ENCODE measurements around the gene ZNF335. TPM values are rescaled to one million over a fixed set of nuclear protein-coding genes. Genes with fewer than 3 reads are reported as not detected.
"Not testable (repeated sequence)": the region's sequence is repeated elsewhere in the genome, so short reads cannot be mapped to it uniquely, and the experiment has no call there.

The ZNF335 gene
- total RNA-seq, 4 donors from 2014 or later, result 14.5 to 29.1 (median 19.7) TPM

DNA sequence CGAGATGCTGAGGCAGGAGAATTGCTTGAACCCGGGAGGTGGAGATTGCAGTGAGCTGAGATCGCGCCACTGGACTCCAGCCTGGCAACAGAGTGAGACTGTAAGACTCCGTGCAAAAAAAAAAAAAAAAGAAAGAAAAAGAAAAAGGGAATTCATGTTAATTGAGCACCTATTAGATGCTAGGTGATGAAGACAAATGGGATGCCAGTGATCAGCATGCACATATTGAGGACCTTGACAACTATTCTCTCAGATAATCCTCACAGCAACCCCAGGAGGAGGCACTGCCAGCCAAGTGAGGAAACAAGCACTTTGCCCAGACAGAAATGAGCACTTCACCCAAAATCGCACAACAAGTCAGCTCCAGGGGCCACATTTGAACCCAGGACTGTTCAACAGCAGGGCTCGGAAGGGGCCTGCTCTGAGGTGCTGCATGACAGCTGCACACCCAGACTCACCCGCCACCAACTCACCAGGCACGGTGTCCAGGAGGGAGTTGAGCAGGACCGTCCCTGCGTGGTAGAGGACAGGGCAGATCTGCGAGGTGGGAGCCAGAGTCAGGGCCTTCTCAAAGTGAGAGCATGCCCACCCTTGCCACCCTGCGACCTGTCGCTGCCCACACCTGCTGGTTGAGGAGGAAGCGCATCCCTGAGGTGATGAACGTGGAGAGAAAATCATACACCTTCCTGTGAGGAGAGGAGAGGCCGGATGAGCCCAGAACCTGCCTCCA, 64.6 kb downstream of the ZNF335 start:
- TF ChIP-seq, protein P1, sequence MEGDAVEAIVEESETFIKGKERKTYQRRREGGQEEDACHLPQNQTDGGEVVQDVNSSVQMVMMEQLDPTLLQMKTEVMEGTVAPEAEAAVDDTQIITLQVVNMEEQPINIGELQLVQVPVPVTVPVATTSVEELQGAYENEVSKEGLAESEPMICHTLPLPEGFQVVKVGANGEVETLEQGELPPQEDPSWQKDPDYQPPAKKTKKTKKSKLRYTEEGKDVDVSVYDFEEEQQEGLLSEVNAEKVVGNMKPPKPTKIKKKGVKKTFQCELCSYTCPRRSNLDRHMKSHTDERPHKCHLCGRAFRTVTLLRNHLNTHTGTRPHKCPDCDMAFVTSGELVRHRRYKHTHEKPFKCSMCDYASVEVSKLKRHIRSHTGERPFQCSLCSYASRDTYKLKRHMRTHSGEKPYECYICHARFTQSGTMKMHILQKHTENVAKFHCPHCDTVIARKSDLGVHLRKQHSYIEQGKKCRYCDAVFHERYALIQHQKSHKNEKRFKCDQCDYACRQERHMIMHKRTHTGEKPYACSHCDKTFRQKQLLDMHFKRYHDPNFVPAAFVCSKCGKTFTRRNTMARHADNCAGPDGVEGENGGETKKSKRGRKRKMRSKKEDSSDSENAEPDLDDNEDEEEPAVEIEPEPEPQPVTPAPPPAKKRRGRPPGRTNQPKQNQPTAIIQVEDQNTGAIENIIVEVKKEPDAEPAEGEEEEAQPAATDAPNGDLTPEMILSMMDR (IDR thresholded peaks at IDR 0.05), result no peak
- ATAC-seq (ENCODE audit: low FRiP score), result no peak
- DNase-seq (ENCODE audit: low spot score), result no peak

DNA sequence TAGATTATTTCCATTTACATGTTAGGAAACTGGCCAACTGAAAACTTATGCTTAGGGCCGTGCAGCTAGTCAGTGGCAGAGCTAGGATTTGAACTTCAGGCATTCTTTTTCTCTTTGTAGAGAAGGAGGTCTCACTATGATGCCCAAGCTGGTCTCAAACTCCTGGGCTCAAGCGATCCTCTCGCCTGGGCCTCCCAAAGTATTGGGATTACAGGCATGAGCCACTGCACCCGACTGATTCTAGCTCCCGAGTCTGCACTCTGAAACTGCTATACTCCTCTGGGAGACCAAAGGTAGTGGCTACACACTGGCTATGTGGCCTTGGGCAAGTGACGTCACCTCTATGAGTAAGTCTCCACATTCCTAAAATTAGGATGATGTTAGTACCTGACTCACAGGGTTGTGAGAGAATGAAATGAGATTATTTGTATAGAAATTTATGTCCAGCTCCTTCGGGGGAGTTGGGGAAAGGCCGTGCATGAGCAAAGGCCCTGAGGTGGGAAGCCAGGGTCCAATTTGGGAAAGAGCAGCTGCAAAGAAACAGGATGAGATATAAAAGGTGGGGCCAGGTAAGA, 66.4 kb downstream of the ZNF335 start:
- TF ChIP-seq, protein P1 (IDR thresholded peaks at IDR 0.05), result no peak
- no peak for DNase-seq (ENCODE audit: low spot score)
- ATAC-seq (ENCODE audit: low FRiP score), result no peak

DNA sequence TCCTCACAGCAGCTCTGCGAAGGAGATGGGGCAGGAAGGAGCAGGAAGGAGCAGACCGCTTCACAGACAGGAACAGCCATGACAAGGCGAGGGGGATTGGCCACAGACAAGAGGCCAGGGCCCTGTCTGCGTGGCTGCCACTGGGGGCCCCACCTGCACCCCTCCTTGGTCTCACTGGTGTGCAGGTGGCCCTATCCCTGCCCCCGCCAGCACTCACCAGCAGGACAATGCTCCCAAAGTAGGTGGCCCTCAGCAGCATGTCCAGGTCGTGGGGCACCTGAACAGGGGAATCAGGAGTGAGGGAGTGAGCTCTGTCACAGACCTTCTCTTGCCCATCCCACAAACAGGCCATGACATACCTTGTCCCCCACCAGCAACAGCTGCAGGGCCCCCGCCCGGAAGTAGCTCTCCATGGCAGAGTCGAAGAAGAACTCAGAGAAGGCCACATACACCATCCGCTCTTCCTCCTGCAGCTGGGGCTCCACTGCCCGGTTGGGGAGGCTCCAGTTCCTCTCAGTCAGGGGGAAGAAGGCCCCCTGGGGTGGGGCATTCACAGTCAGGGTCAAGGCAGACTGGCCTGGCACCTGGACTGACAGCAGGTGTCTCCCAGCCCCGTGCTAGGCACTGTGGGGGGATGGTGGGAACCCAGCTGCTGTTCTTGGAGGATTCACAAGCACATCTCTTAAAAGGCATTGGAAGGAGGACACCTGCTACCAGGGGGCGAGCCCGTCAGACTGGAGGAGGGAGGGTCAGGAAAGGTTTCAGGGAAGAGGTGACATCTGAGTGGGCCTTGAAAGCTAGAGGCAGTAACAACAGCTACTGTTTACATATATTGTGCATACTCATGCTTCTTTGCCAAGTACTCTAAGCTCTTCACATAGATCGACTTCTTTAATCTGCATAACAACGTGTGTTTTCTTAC, 67.2 kb downstream of the ZNF335 start:
- TF ChIP-seq, protein P1 (IDR thresholded peaks at IDR 0.05), result no peak
- ATAC-seq (ENCODE audit: low FRiP score) (no peak), DNase-seq (ENCODE audit: low spot score) (no peak)

DNA sequence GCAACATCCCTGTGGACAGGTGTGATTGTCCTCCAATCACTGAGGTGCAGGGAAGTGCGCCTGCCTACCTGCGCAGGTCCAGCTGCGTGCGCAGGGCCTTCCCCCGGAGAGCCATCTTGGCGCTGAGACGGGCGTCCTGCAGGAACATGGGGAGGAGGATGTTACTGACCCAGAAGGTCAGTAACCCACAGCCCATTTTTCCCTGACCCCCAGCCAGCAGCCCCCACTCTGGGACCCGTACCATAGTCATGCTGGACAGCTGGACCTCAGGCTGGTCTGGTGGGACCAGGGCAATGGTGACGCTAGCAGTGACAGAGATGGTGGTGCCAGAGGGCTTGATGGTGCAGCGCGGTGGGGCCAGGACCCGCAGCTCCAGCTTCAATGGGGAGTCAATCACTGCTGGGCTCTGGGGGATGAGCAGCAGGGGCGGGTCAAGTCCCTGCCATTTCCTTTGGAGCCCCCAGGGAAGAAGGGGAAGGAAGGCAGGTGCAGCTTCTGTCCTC, 69.8 kb downstream of the ZNF335 start:
- no peak for ATAC-seq (ENCODE audit: low FRiP score)
- TF ChIP-seq, protein P1 (IDR thresholded peaks at IDR 0.05), result no peak
- no peak for DNase-seq (ENCODE audit: low spot score)

DNA sequence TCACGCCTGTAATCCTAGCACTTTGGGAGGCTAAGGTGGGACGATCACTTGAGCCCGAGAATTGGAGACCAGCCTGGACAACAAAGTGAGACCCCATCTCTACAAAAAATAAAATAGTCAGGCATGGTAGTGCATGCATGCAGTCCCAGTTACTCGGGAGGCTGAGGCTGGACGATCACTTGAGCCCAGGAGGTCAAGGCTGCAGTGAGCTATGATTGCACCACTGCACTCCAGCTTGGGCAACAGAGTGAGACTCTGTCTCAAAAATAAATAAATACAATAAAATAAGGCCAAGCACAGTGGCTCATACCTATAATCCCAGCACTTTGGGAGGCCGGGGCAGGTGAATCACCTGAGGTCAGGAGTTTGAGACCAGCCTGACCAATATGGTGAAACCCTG, 70.7 kb downstream of the ZNF335 start:
- not testable (repeated sequence) for DNase-seq (ENCODE audit: low spot score); ATAC-seq (ENCODE audit: low FRiP score)

DNA sequence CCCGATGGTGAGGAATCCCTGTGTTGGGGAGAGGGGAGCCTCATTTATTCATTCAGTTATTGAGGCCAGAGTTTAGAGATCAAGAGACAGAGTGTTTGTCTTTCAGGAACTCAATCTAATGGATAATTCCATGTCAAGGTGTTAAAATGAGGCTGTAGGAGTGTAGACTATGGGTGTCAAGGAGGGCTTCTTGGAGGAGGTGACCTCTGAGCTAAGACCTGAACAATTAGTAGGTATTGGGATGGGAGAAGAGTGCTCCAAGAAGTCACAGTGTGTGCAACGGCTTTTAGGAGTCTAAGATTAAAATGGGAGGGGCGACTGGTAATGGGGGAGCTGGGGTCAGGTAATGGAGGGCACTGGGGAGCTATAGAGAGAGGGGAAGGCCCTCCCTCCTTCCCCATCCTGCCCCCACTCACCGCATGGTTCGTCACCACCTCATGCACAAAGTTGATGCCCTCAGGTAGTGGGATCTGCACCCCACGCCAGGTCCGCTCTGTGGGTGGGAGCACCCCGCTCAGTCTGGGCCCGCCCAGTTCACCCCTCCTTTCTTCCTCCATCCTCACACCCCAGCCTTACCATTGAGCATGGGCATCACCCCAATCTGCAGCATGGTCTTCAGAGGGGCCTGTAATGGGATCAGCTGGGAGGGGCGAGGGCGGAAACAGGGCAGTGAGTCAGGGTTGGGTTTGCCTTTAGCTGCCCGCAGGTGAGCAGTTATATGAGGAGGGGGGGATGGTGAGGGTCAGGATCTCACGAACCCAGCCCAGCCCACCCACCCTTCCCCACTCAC, 72.8 kb downstream of the ZNF335 start:
- no peak for ATAC-seq (ENCODE audit: low FRiP score)
- no peak for DNase-seq (ENCODE audit: low spot score)
- TF ChIP-seq, protein P1 (IDR thresholded peaks at IDR 0.05), result no peak

Other genes starting within 250 kb of the ZNF335 start
- gene SPINT4, start 249.9 kb downstream of the ZNF335 start, total RNA-seq, result not detected
- 1 to 10 TPM in 1 of 4 donors, not detected in 3; 1.6 TPM for gene WFDC3, start 180.3 kb downstream of the ZNF335 start, total RNA-seq
- gene DNTTIP1, start 180.2 kb downstream of the ZNF335 start, total RNA-seq, result 10 to 100 TPM; 12.7 to 38.6 (median 18.1) TPM
- gene UBE2C, start 159.6 kb downstream of the ZNF335 start, total RNA-seq, result 10 to 100 TPM in 1 of 4 donors, 1 to 10 TPM in 1, not detected in 2; 1.4 to 10.1 TPM
- gene TNNC2, start 144.9 kb downstream of the ZNF335 start, total RNA-seq, result 1 to 10 TPM in 3 of 4 donors, not detected in 1; 1.2 to 2.2 (median 1.5) TPM
- gene SNX21, start 138.4 kb downstream of the ZNF335 start, total RNA-seq, result 100 to 1,000 TPM in 1 of 4 donors, 10 to 100 TPM in 3; 42.6 to 147 (median 66.8) TPM
- 10 to 100 TPM; 16.1 to 35.0 (median 30.8) TPM for gene ACOT8, start 114.8 kb downstream of the ZNF335 start, total RNA-seq
- gene ZSWIM3, start 114.6 kb downstream of the ZNF335 start, total RNA-seq, result 1 to 10 TPM; 2.3 to 5.0 (median 3.1) TPM
- 1 to 10 TPM; 5.5 to 9.9 (median 7.0) TPM for gene ZSWIM1, start 91.0 kb downstream of the ZNF335 start, total RNA-seq
- 10 to 100 TPM in 1 of 4 donors, 1 to 10 TPM in 3; 1.8 to 27.0 (median 3.6) TPM for gene SPATA25, start 84.6 kb downstream of the ZNF335 start, total RNA-seq
- gene NEURL2, start 81.0 kb downstream of the ZNF335 start, total RNA-seq, result 10 to 100 TPM in 3 of 4 donors, 1 to 10 TPM in 1; 8.5 to 32.0 (median 11.6) TPM
- gene CTSA, start 80.9 kb downstream of the ZNF335 start, total RNA-seq, result 100 to 1,000 TPM in 1 of 4 donors, 10 to 100 TPM in 3; 79.2 to 148 (median 85.9) TPM
- 1,000 to 10,000 TPM in 1 of 4 donors, 100 to 1,000 TPM in 3; 215 to 1,101 (median 301) TPM for gene PLTP, start 60.0 kb downstream of the ZNF335 start, total RNA-seq
- gene PCIF1, start 37.5 kb downstream of the ZNF335 start, total RNA-seq, result 10 to 100 TPM; 18.8 to 36.9 (median 25.8) TPM
- 10 to 100 TPM in 2 of 4 donors, 1 to 10 TPM in 1, under 1 TPM in 1; 0.84 to 90.4 (median 13.7) TPM for gene MMP9, start 36.7 kb upstream of the ZNF335 start, total RNA-seq
- gene SLC12A5, start 57.0 kb upstream of the ZNF335 start, total RNA-seq, result under 1 TPM in 1 of 4 donors, not detected in 3; 0.19 TPM
- gene NCOA5, start 117.8 kb upstream of the ZNF335 start, total RNA-seq, result 10 to 100 TPM; 19.3 to 41.1 (median 23.2) TPM
- gene CD40, start 146.1 kb upstream of the ZNF335 start, total RNA-seq, result 10 to 100 TPM; 15.0 to 33.4 (median 23.2) TPM